Measurements from ENCODE around the gene GLT6D1. TPM values are rescaled to one million over a fixed set of nuclear protein-coding genes. Genes with fewer than 3 reads are reported as not detected.

The GLT6D1 gene, protein sequence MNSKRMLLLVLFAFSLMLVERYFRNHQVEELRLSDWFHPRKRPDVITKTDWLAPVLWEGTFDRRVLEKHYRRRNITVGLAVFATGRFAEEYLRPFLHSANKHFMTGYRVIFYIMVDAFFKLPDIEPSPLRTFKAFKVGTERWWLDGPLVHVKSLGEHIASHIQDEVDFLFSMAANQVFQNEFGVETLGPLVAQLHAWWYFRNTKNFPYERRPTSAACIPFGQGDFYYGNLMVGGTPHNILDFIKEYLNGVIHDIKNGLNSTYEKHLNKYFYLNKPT
- not detected in 2 replicates for total RNA-seq

GRCh38 chr9:135639196-135639595, at the start of gene GLT6D1:
TSS of gene GLT6D1 (minus strand) at chr9:135639540. CDS start at chr9:135639187, 353 bp downstream.

GRCh38 chr9:135662758-135663450, 23.6 kb upstream of the GLT6D1 start, which contains the start of gene LCN9:
TSS of gene LCN9 (plus strand) at chr9:135663309. CDS start at chr9:135663322, 13 bp downstream.

Other genes starting within 250 kb of the GLT6D1 start
- gene PPP1R26, start 159.8 kb downstream of the GLT6D1 start, total RNA-seq: 10.4 and 21.3 TPM in 2 replicates
- gene MRPS2, start 138.9 kb downstream of the GLT6D1 start, total RNA-seq: 5.3 and 11.6 TPM in 2 replicates
- gene LCN1, start 118.1 kb downstream of the GLT6D1 start, total RNA-seq: 0.59 TPM in 1 of 2 replicates, not detected in the other
- gene OBP2A, start 93.4 kb downstream of the GLT6D1 start, total RNA-seq: not detected in 2 replicates
- gene PAEP, start 77.8 kb downstream of the GLT6D1 start, total RNA-seq: not detected in 2 replicates
- gene LCN9, start 23.8 kb upstream of the GLT6D1 start, total RNA-seq: not detected in 2 replicates
- gene SOHLH1, start 59.9 kb upstream of the GLT6D1 start, total RNA-seq: not detected in 2 replicates
- gene KCNT1, start 62.6 kb upstream of the GLT6D1 start, total RNA-seq: not detected in 2 replicates